Neutrophil (primary cell): ENCODE data around the gene CAMTA1.

ENCODE experiments used
- H3K27ac ChIP-seq: fragments of 200-600 bp; sonication (generic); 2 replicates; pipeline ENCODE4 v1.5.1; 2016; ENCODE audit warnings: mild to moderate bottlenecking, moderate library complexity
- H3K27me3 ChIP-seq: fragments of 200-600 bp; sonication (generic); 2 replicates; pipeline ENCODE4 v1.6.0; 2016; ENCODE audit warnings: mild to moderate bottlenecking
- H3K36me3 ChIP-seq: fragments of 200-600 bp; sonication (generic); 2 replicates; pipeline ENCODE4 v1.5.1; 2017
- H3K4me1 ChIP-seq, 2 experiments: fragments of 200-600 bp in 1 of 2; sonication (generic) in 1 of 2; 1 replicate in 1 of 2; 2 replicates in 1 of 2; pipeline versions ENCODE4 v1.5.1 to v1.6.1; 2013 to 2016; ENCODE audit warnings: low read depth in 1 of 2, low read length in 1 of 2, mild to moderate bottlenecking in 1 of 2, moderate library complexity in 1 of 2; ENCODE audit not compliant: control insufficient read depth in 1 of 2, insufficient read depth in 1 of 2
- H3K4me3 ChIP-seq, 2 experiments: fragments of 200-600 bp in 1 of 2; sonication (generic) in 1 of 2; 1 replicate in 1 of 2; 2 replicates in 1 of 2; pipeline ENCODE4 v1.5.1; 2013 to 2016; ENCODE audit warnings: low read depth in 1 of 2, low read length in 1 of 2, mild to moderate bottlenecking in 1 of 2, moderate library complexity in 1 of 2
- H3K9me3 ChIP-seq: fragments of 200-600 bp; sonication (generic); 2 replicates; pipeline ENCODE4 v1.5.1; 2016
- CTCF ChIP-seq: fragments of 200-600 bp; sonication (generic); IDR thresholded peaks from 2 replicates; pipeline ENCODE4 v1.5.1; 2016; ENCODE audit warnings: antibody characterized with exemption

CAMTA1 gene

GRCh38 chr1:7390604-7391000 lies 605.3 kb downstream of the CAMTA1 start:
- no peaks in the 10 kb centered on the region for H3K9me3 ChIP-seq

DNA sequence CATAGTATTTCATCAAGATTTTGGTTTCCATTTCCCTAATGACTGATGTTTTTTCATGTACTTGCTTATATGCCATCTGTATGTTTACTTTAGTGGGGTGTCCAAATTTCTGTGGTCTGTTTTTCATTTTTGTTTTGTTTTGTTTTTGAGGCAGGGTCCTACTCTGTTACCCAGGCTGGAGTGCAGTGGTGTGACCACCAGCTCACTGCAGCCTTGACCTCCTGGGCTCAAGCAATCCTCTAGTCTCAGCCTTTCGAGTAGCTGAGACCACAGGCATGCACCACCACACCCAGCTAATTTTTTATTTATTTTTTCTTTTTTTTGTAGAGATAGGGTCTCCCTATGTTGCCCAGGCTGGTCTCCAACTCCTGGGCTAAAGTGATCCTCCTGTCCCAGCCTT lies 607.9 kb downstream of the CAMTA1 start:
- Histone ChIP-seq H3K27ac (no peak overlapping the region), H3K27me3 (no peaks in the 10 kb centered on the region), H3K4me3 (no peak overlapping the region), H3K4me1 (no peaks in the 10 kb centered on the region), H3K9me3 (no peaks in the 10 kb centered on the region), H3K36me3 (no peaks in the 10 kb centered on the region)
- no peak for TF ChIP-seq CTCF

More at GRCh38 chr1:7390604-7391000, 605.3 kb downstream of the CAMTA1 start:
- no peaks in the 10 kb centered on the region for H3K27me3 ChIP-seq
- H3K27ac ChIP-seq, result no peak overlapping the region
- H3K4me3 ChIP-seq, result no peak overlapping the region
- H3K4me1 ChIP-seq, result no peaks in the 10 kb centered on the region
- no peak for TF ChIP-seq CTCF
- no peaks in the 10 kb centered on the region for H3K36me3 ChIP-seq

DNA sequence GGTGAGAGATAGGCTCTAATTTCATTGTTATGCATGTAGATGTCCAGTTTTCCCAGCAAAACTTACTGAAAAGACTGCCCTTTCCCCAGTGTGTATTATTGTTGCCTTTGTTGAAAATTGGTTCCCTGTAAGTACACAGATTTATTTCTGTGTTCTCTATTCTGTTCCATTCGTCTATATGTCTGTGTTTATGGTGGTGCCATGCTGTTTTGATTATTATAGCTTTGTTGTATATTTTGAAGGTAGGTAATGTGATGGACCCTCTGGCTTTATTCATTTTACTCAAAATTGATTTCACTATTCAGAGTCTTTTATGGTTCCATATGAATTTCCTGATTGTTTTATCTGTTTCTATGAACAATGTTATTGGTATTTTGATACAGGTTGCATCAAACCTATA lies 610.0 kb downstream of the CAMTA1 start:
- no peak overlapping the region for H3K27ac ChIP-seq
- H3K36me3 ChIP-seq, result no peaks in the 10 kb centered on the region
- H3K9me3 ChIP-seq, result no peaks in the 10 kb centered on the region
- no peaks in the 10 kb centered on the region for H3K27me3 ChIP-seq
- H3K4me1 ChIP-seq, result no peaks in the 10 kb centered on the region
- TF ChIP-seq CTCF, result no peak
- no peak overlapping the region for H3K4me3 ChIP-seq

DNA sequence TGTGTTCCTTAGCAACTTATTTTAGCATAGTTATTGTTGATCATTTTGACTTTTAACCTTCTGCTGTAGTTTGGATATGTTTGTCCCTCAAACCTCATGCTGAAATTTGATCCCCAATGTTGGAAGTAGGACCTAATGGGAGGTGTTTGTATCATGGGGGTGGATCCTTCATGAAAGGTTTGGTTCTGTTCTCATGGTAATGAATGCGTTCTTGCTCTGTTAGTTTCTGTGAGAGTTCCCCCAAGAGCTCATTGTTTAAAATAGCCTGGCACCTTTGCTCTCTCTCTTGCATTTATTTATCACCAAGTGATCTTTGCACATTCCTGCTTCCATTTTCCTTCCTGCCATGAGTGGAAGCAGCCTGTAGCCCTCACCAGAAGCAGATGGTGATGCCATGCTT lies 613.7 kb downstream of the CAMTA1 start:
- no peaks in the 10 kb centered on the region for H3K4me1 ChIP-seq
- no peaks in the 10 kb centered on the region for H3K9me3 ChIP-seq
- H3K36me3 ChIP-seq, result no peaks in the 10 kb centered on the region
- no peak overlapping the region for H3K27ac ChIP-seq
- no peak for TF ChIP-seq CTCF
- no peaks in the 10 kb centered on the region for H3K27me3 ChIP-seq
- H3K4me3 ChIP-seq, result no peak overlapping the region

GRCh38 chr1:7399514-7400125 lies 614.4 kb downstream of the CAMTA1 start:
- no peaks in the 10 kb centered on the region for H3K9me3 ChIP-seq
- H3K27ac ChIP-seq, result no peak overlapping the region
- TF ChIP-seq CTCF, result no peak
- no peaks in the 10 kb centered on the region for H3K36me3 ChIP-seq
- no peaks in the 10 kb centered on the region for H3K4me1 ChIP-seq
- no peak overlapping the region for H3K4me3 ChIP-seq
- no peaks in the 10 kb centered on the region for H3K27me3 ChIP-seq

DNA sequence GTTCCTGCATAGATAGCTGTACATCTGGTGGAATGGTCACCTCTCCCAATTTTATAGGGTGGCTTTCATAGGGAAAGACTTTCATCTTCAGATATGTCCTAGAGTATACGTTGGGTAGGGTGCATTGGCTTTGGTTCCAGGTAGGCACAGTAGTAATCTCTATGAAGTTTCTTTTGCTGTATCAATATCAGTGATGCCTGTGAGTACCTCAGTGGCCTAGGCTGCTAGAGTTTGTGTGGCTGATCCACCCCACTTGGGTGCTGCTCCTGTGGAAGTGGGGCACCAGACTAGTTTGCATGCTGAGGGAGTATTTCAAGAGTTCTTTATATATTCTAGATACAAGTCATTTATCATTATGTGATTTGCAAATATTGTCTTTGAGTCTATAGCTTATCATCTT lies 615.3 kb downstream of the CAMTA1 start:
- no peaks in the 10 kb centered on the region for H3K36me3 ChIP-seq
- H3K27ac ChIP-seq, result no peak overlapping the region
- no peak overlapping the region for H3K4me3 ChIP-seq
- no peaks in the 10 kb centered on the region for H3K9me3 ChIP-seq
- H3K27me3 ChIP-seq, result no peaks in the 10 kb centered on the region
- no peaks in the 10 kb centered on the region for H3K4me1 ChIP-seq
- TF ChIP-seq CTCF, result no peak
